ENCODE results near the gene STAT5B.
"Not testable (repeated sequence)": the region's sequence is repeated elsewhere in the genome, so short reads cannot be mapped to it uniquely, and the experiment has no call there.

Gene STAT5B

GRCh38 chr17:42266918-42267766 is 9.0 kb downstream of the STAT5B start:
- peak; percentile 4 for DNase-seq (ENCODE audit: low spot score)

- DNase-seq (ENCODE audit: low spot score), result no peak
These were observed 9.7 kb downstream of the STAT5B start for GRCh38 chr17:42266462-42266861.

GRCh38 chr17:42264366-42264765 is 11.8 kb downstream of the STAT5B start:
- not testable (repeated sequence) for DNase-seq (ENCODE audit: low spot score)

- DNase-seq (ENCODE audit: low spot score), result no peak
These were observed 15.9 kb downstream of the STAT5B start for GRCh38 chr17:42260318-42260717.

GRCh38 chr17:42255445-42255844 is 20.7 kb downstream of the STAT5B start:
- no peak for DNase-seq (ENCODE audit: low spot score)

GRCh38 chr17:42253578-42253977 is 22.6 kb downstream of the STAT5B start:
- DNase-seq (ENCODE audit: low spot score), result no peak

GRCh38 chr17:42252597-42253550 is 23.3 kb downstream of the STAT5B start:
- DNase-seq (ENCODE audit: low spot score), result peak; percentile 9

GRCh38 chr17:42251115-42251514 is 25.1 kb downstream of the STAT5B start:
- DNase-seq (ENCODE audit: low spot score), result no peak

GRCh38 chr17:42249681-42250446 is 26.3 kb downstream of the STAT5B start:
- DNase-seq (ENCODE audit: low spot score), result no peak

- DNase-seq (ENCODE audit: low spot score), result peak; percentile 69
These were observed 27.6 kb downstream of the STAT5B start for GRCh38 chr17:42248351-42249179.

- DNase-seq (ENCODE audit: low spot score), result peak; percentile 29
These were observed 28.5 kb downstream of the STAT5B start for GRCh38 chr17:42247734-42248133.

- no peak for DNase-seq (ENCODE audit: low spot score)
These were observed 29.7 kb downstream of the STAT5B start for GRCh38 chr17:42246515-42246914.

- DNase-seq (ENCODE audit: low spot score), result not testable (repeated sequence)
These were observed 31.0 kb downstream of the STAT5B start for GRCh38 chr17:42245183-42245582.

- DNase-seq (ENCODE audit: low spot score), result not testable (repeated sequence)
These were observed 32.1 kb downstream of the STAT5B start for GRCh38 chr17:42244116-42244515.

- no peak for DNase-seq (ENCODE audit: low spot score)
These were observed 32.7 kb downstream of the STAT5B start for GRCh38 chr17:42243493-42243982.

GRCh38 chr17:42241871-42242270 is 34.3 kb downstream of the STAT5B start:
- DNase-seq (ENCODE audit: low spot score), result no peak

- DNase-seq (ENCODE audit: low spot score), result not testable (repeated sequence)
These were observed 35.3 kb downstream of the STAT5B start for GRCh38 chr17:42240863-42241262.

GRCh38 chr17:42240201-42240600 is 36.0 kb downstream of the STAT5B start:
- DNase-seq (ENCODE audit: low spot score), result no peak

GRCh38 chr17:42239576-42239975 is 36.6 kb downstream of the STAT5B start:
- DNase-seq (ENCODE audit: low spot score), result not testable (repeated sequence)

GRCh38 chr17:42236760-42237159 is 39.4 kb downstream of the STAT5B start:
- no peak for DNase-seq (ENCODE audit: low spot score)

- DNase-seq (ENCODE audit: low spot score), result no peak
These were observed 42.2 kb downstream of the STAT5B start for GRCh38 chr17:42233994-42234393.

Measured in kidney tubule cell (primary cell).